Neural cell (in vitro differentiated cells): ENCODE results near the gene CEP85L.

Experiments
- CTCF ChIP-seq: fragments of 450-650 bp; IDR thresholded peaks from 2 replicates; pipeline ENCODE4 v1.5.1; 2014; ENCODE audit warnings: antibody characterized with exemption, mild to moderate bottlenecking, moderate library complexity; ENCODE audit not compliant: poor library complexity, severe bottlenecking
- EZH2 ChIP-seq: fragments of 200-600, 300-800 bp; shearing (Covaris generic), sonication (generic); IDR thresholded peaks from 2 replicates; pipeline ENCODE4 v1.6.1; 2014; ENCODE audit warnings: antibody characterized with exemption, low read length, borderline replicate concordance, mild to moderate bottlenecking; ENCODE audit not compliant: insufficient read depth, poor library complexity, severe bottlenecking
- POLR2AphosphoS5 ChIP-seq: IDR thresholded peaks from 2 replicates; pipeline ENCODE4 v1.6.1; 2012
- RAD21 ChIP-seq: fragments of 450-650 bp; conservative IDR thresholded peaks from 2 replicates; pipeline ENCODE4 v1.6.1; 2014; ENCODE audit warnings: antibody characterized with exemption, mild to moderate bottlenecking, moderate library complexity
- REST ChIP-seq: IDR thresholded peaks from 2 replicates; pipeline ENCODE4 v1.6.1; 2012; ENCODE audit warnings: borderline replicate concordance
- SMC3 ChIP-seq: fragments of 450-650 bp; conservative IDR thresholded peaks from 2 replicates; pipeline ENCODE4 v1.6.1; 2014; ENCODE audit warnings: antibody characterized with exemption, mild to moderate bottlenecking, moderate library complexity; ENCODE audit not compliant: poor library complexity
- TAF1 ChIP-seq: IDR thresholded peaks from 2 replicates; pipeline ENCODE4 v1.6.1; 2012; ENCODE audit warnings: low read depth

GRCh38 chr6:118436482-118436881 lies 214.9 kb downstream of the CEP85L start:
- TF ChIP-seq POLR2AphosphoS5 (no peak), CTCF (no peak), EZH2 (no peak), TAF1 (no peak), REST (no peak), RAD21 (no peak), SMC3 (no peak)
